Mammary epithelial cell (primary cell): ENCODE measurements around the gene TCF20.

Experiments used
- CTCF ChIP-seq, 2 donors: IDR thresholded peaks in 1 of 2; conservative IDR thresholded peaks in 1 of 2; 2 replicates each; pipeline ENCODE4 v1.5.1; 2011 to 2012; ENCODE audit warnings: inconsistent platforms in 2 of 2, low read length in 2 of 2, mild to moderate bottlenecking in 2 of 2, control low read depth in 1 of 2, low read depth in 1 of 2; ENCODE audit not compliant: insufficient read depth in 1 of 2; ENCODE audit errors: extremely low read depth in 1 of 2
- EZH2 ChIP-seq: IDR thresholded peaks from 2 replicates; pipeline ENCODE4 v1.6.1; 2012; ENCODE audit warnings: low read length, inconsistent platforms, borderline replicate concordance

- no peak for TF ChIP-seq CTCF (conservative IDR thresholded peaks at IDR 0.05 in 1 of 2, IDR thresholded peaks at IDR 0.05 in 1 of 2; ENCODE audit: extremely low read depth in 1 of 2, insufficient read depth in 1 of 2, low read depth in 1 of 2, low read length in 2 of 2)
- TF ChIP-seq EZH2: no peak
Measured at GRCh38 chr22:42310291-42311015, 40.0 kb upstream of the TCF20 start.
